ENCODE results near the gene ASIC3.

DNA sequence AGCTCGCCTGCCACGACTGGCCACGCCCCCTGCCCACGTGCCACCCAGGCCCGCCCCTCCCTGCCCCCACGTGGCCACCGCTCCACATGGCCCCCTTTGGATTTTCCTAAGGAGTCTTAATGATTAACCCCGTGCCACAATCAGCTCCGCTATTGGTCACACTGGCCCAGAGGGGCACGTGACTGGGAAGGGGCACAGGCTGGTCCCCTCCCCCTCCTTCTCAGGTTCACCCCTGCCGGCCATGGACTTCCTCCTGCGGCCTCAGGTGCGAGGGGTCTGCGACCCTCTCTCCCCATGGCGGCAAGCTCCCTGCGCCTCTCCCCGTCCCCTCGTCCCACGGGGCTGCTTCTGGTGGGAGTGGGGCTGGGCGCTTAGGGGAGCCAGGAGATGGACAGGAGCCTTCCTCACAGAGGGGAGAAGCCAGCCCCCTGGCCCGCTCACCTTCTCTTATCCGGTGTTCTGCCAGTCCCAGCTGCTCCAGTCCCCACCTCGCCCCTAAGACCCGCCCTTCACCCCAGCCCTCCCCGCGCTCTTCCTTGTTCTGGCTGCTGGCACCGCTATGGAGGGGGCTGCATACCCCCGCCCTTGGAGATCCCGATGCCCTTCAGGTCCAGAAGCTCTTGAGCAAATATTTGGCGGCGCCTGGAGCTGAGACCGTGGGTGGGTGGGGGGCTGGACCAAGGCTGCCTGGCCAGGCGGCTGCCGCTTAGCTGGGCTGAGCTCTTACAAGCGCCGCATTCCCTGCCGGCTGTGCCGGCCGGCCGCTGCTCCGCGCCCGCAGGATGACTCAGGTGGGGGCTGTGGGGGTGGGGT, 14.3 kb downstream of the ASIC3 start:
- TF ChIP-seq, protein P1, sequence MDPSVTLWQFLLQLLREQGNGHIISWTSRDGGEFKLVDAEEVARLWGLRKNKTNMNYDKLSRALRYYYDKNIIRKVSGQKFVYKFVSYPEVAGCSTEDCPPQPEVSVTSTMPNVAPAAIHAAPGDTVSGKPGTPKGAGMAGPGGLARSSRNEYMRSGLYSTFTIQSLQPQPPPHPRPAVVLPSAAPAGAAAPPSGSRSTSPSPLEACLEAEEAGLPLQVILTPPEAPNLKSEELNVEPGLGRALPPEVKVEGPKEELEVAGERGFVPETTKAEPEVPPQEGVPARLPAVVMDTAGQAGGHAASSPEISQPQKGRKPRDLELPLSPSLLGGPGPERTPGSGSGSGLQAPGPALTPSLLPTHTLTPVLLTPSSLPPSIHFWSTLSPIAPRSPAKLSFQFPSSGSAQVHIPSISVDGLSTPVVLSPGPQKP (IDR thresholded peaks at IDR 0.05; ENCODE audit: low read depth, low read length): no peak
- TF ChIP-seq ZFP36 (IDR thresholded peaks at IDR 0.05; ENCODE audit: borderline replicate concordance, partially characterized antibody) (no peak), REST (IDR thresholded peaks at IDR 0.05) (no peak), MAZ (IDR thresholded peaks at IDR 0.05; ENCODE audit: borderline replicate concordance, low read depth, low read length) (no peak), POLR2A (IDR thresholded peaks at IDR 0.05; ENCODE audit: low read length) (peak; percentile 31), CTCF (IDR thresholded peaks at IDR 0.05) (no peak), CHD2 (IDR thresholded peaks at IDR 0.05; ENCODE audit: low read length, partially characterized antibody) (peak; percentile 27), CEBPB (IDR thresholded peaks at IDR 0.05) (no peak), MAX (IDR thresholded peaks at IDR 0.05) (peak; percentile 97)

Data from A549 (cell line).